Mesodermal cell (in vitro differentiated cells): ENCODE results near the gene CNTNAP4.

Source experiments
- H3K27ac ChIP-seq: 2 replicates; pipeline ENCODE4 v1.7.0; 2013; ENCODE audit warnings: mild to moderate bottlenecking, low read depth, low read length, moderate library complexity; ENCODE audit not compliant: severe bottlenecking
- H3K36me3 ChIP-seq: 2 replicates; pipeline ENCODE4 v1.7.1; 2013; ENCODE audit warnings: mild to moderate bottlenecking, low read length, moderate library complexity; ENCODE audit not compliant: control insufficient read depth, insufficient read depth
- H3K4me1 ChIP-seq: one replicate; pipeline ENCODE4 v1.7.1; 2013; ENCODE audit warnings: mild to moderate bottlenecking, low read length; ENCODE audit not compliant: insufficient read depth, control insufficient read depth, poor library complexity, severe bottlenecking
- H3K4me3 ChIP-seq: 2 replicates; pipeline ENCODE4 v1.7.0; 2013; ENCODE audit warnings: low read length, control low read depth, mild to moderate bottlenecking; ENCODE audit not compliant: insufficient read depth, poor library complexity, severe bottlenecking; ENCODE audit errors: extremely low read depth
- H3K9me3 ChIP-seq: 2 replicates; pipeline ENCODE4 v1.7.1; 2013; ENCODE audit warnings: mild to moderate bottlenecking, low read length, moderate library complexity; ENCODE audit not compliant: control insufficient read depth
- WGBS, 2 experiments: methylation state at CpG; one replicate each; pipeline ENCODE4 v1.1.5; 2013; ENCODE audit warnings: missing lambda C conversion rate in 2 of 2; ENCODE audit not compliant: insufficient coverage in 2 of 2; 5-methylcytosine and 5-hydroxymethylcytosine counted together

Gene CNTNAP4

GRCh38 chr16:76390476-76390875 is 113.3 kb downstream of the CNTNAP4 start:
- Histone ChIP-seq H3K4me1 (no peaks in the 10 kb centered on the region), H3K9me3 (no peaks in the 10 kb centered on the region), H3K27ac (no peak overlapping the region), H3K36me3 (no peaks in the 10 kb centered on the region), H3K4me3 (no peak overlapping the region)
- WGBS, 2 experiments: 80 to 86% methylated on average over 1 of the region's 1 CpG

GRCh38 chr16:76396977-76397376 is 119.8 kb downstream of the CNTNAP4 start:
- no peak overlapping the region for H3K4me3 ChIP-seq
- H3K27ac ChIP-seq: no peak overlapping the region
- WGBS, 2 experiments: 64 to 65% methylated on average over 4 of the region's 4 CpGs
- H3K36me3 ChIP-seq: no peaks in the 10 kb centered on the region
- H3K4me1 ChIP-seq: no peaks in the 10 kb centered on the region
- H3K9me3 ChIP-seq: no peaks in the 10 kb centered on the region

GRCh38 chr16:76409706-76410105 is 132.5 kb downstream of the CNTNAP4 start:
- Histone ChIP-seq H3K36me3 (no peaks in the 10 kb centered on the region), H3K4me3 (no peak overlapping the region), H3K4me1 (no peaks in the 10 kb centered on the region), H3K27ac (no peak overlapping the region), H3K9me3 (no peaks in the 10 kb centered on the region)
- no CpG with 5 or more reads among the region's 1 CpG for WGBS, 2 experiments

DNA sequence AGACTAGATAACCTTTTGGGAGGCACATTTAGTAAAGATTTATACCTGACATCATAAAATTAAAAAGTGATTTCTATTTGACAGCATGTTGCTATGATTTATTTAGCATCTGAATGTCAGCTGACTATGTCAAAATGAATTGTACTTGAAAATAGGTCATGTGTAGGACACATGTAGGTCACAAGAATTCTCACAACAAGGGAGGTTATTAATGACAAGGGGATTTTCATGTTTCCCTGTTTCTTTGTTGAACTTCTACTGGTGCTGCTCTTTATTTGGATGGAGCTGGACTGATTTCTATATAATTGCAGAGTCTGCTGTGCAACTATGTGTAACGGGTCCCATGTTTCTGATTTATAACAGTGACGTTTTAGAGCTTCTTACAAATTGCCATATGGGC is 144.4 kb downstream of the CNTNAP4 start:
- no CpG with 5 or more reads among the region's 2 CpGs for WGBS, 2 experiments
- Histone ChIP-seq H3K36me3 (no peaks in the 10 kb centered on the region), H3K4me3 (no peak overlapping the region), H3K4me1 (no peaks in the 10 kb centered on the region), H3K9me3 (no peaks in the 10 kb centered on the region), H3K27ac (no peak overlapping the region)

DNA sequence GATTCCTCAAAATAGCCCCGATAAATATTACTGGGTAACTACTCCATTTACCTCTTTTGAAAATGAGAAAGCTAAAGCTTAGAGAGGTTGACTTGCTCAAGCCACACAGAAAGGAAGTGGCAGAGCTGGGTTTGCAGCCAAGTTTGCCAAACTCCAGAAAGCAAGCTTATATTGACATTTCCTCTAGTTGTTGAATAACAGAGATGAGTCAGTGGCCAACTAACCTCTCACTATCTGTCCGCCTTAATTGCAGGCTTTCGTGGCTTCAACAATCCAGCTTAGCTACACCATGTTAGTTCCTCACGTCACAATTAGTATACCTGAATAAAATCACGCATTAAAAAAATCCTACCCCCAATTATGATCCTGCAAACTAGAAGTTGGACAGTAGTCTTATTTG is 151.7 kb downstream of the CNTNAP4 start:
- Histone ChIP-seq H3K9me3 (no peaks in the 10 kb centered on the region), H3K4me1 (no peaks in the 10 kb centered on the region), H3K27ac (no peak overlapping the region), H3K36me3 (no peaks in the 10 kb centered on the region), H3K4me3 (no peak overlapping the region)
- WGBS, 2 experiments: 76 to 81% methylated on average over 3 to 4 of the region's 5 CpGs

DNA sequence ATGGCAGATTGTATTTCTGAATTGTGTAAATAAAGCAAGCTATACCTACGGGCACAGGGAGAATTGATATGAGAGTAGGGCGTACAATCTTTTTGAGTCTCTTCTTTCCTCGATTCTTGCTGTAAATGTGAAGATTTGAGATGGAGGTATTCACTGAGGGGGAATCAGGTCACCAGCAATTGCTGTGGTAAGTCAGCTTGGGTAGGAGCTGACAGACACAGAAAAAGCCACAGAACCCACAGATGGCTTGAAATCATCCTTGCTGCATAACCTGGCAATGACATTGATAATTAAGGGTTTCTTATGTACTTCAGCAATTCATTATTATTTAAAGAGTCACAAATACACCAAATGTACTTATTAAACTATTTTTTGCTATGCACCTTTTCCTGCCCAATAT is 164.2 kb downstream of the CNTNAP4 start:
- H3K4me1 ChIP-seq: no peaks in the 10 kb centered on the region
- H3K9me3 ChIP-seq: no peaks in the 10 kb centered on the region
- no peak overlapping the region for H3K27ac ChIP-seq
- 89 to 94% methylated on average over 3 of the region's 3 CpGs for WGBS, 2 experiments
- no peaks in the 10 kb centered on the region for H3K36me3 ChIP-seq
- H3K4me3 ChIP-seq: no peak overlapping the region

- Histone ChIP-seq H3K4me3 (no peak overlapping the region), H3K9me3 (no peaks in the 10 kb centered on the region), H3K36me3 (no peaks in the 10 kb centered on the region), H3K27ac (no peak overlapping the region), H3K4me1 (no peaks in the 10 kb centered on the region)
- 83 to 92% methylated on average over 2 of the region's 3 CpGs for WGBS, 2 experiments
Observed at GRCh38 chr16:76441876-76442275, 164.7 kb downstream of the CNTNAP4 start.

- no CpG with 5 or more reads among the region's 1 CpG for WGBS, 2 experiments
- Histone ChIP-seq H3K4me3 (no peak overlapping the region), H3K9me3 (no peaks in the 10 kb centered on the region), H3K4me1 (no peaks in the 10 kb centered on the region), H3K36me3 (no peaks in the 10 kb centered on the region), H3K27ac (no peak overlapping the region)
Observed at GRCh38 chr16:76443973-76444372, 166.8 kb downstream of the CNTNAP4 start.

DNA sequence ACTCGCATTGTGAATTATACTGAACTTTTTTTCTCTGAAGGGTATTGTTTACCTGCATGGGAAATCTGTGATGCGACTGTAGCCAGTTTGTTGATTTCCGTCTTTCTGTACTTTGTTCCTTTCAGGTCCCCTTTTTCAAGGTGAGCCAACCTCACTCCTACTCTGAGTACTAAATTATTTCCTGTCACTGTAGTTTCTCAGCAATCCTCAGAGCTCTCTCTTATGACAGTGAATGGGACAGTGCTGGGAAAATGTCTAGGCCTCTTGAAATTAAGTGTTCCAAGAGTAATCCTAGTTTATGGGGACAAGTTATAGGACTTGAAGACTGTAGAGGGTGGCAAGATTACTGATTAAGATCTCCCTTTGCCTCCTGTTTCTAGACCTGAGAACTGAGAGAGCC is 167.6 kb downstream of the CNTNAP4 start:
- Histone ChIP-seq H3K36me3 (no peaks in the 10 kb centered on the region), H3K27ac (no peak overlapping the region), H3K4me1 (no peaks in the 10 kb centered on the region), H3K4me3 (no peak overlapping the region), H3K9me3 (no peaks in the 10 kb centered on the region)
- 100% methylated on average over 2 of the region's 3 CpGs; no CpG with 5 or more reads in 1 of the 2 experiments for WGBS, 2 experiments

DNA sequence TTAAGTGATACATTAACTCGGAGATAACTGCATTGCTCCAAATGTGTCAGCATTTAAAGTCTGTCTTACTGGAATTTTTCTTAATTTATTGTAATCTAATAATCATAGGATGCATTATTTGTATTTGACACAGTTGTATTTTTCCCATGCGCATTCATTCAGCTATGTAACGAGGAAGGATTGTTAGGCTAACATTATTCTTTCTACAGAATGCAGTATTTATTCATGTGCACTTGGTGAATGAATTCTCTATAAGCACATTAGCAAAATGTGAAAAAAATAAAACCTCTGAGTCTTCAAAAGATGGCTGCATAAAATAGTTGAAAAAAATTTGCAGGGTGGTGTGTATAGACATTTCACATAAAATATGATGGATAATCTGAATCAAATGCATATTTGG is 168.6 kb downstream of the CNTNAP4 start:
- H3K9me3 ChIP-seq: no peaks in the 10 kb centered on the region
- no peaks in the 10 kb centered on the region for H3K4me1 ChIP-seq
- WGBS, 2 experiments: no CpG with 5 or more reads among the region's 3 CpGs
- no peaks in the 10 kb centered on the region for H3K36me3 ChIP-seq
- H3K27ac ChIP-seq: no peak overlapping the region
- no peak overlapping the region for H3K4me3 ChIP-seq

- WGBS, 2 experiments: 75 to 85% methylated on average over 2 to 3 of the region's 3 CpGs
- Histone ChIP-seq H3K4me1 (no peaks in the 10 kb centered on the region), H3K27ac (no peak overlapping the region), H3K9me3 (no peaks in the 10 kb centered on the region), H3K4me3 (no peak overlapping the region), H3K36me3 (no peaks in the 10 kb centered on the region)
Observed at GRCh38 chr16:76446251-76446650, 169.1 kb downstream of the CNTNAP4 start.

GRCh38 chr16:76450890-76451289 is 173.7 kb downstream of the CNTNAP4 start:
- H3K4me1 ChIP-seq: no peaks in the 10 kb centered on the region
- H3K27ac ChIP-seq: no peak overlapping the region
- WGBS, 2 experiments: 86 to 90% methylated on average over 4 to 6 of the region's 6 CpGs
- no peaks in the 10 kb centered on the region for H3K36me3 ChIP-seq
- H3K4me3 ChIP-seq: no peak overlapping the region
- H3K9me3 ChIP-seq: no peaks in the 10 kb centered on the region
